Astrocyte (in vitro differentiated cells and primary cell): ENCODE measurements around the gene HMCES.

Experiments
- CTCF ChIP-seq: IDR thresholded peaks from 2 replicates; pipeline ENCODE4 v1.5.1; 2011; ENCODE audit warnings: low read depth, mild to moderate bottlenecking, inconsistent platforms, low read length, moderate library complexity; ENCODE audit not compliant: insufficient read depth
- EZH2 ChIP-seq: IDR thresholded peaks from 2 replicates; pipeline ENCODE4 v1.6.1; 2012; ENCODE audit warnings: mild to moderate bottlenecking, low read length, inconsistent platforms; ENCODE audit not compliant: insufficient read depth

- no peak for TF ChIP-seq CTCF
- no peak for TF ChIP-seq EZH2
Measured at GRCh38 chr3:129277829-129278271, 820 bp upstream of the HMCES start.
